A549 (cell line): ENCODE results near the gene ATP13A4.

ENCODE experiments used
- CEBPB ChIP-seq, 2 experiments: fragments of >200 bp in 1 of 2; sonication (Bioruptor Twin) in 1 of 2; formaldehyde crosslinking in 1 of 2; IDR thresholded peaks; 2 replicates each; pipeline ENCODE4 v1.6.1; 2012 to 2016
- CHD4 ChIP-seq: fragments of 200-600 bp; sonication (generic); IDR thresholded peaks from 2 replicates; pipeline ENCODE4 v1.6.1; 2016; ENCODE audit warnings: antibody characterized with exemption, mild to moderate bottlenecking, borderline replicate concordance
- CTCF ChIP-seq: fragments of >200 bp; sonication (Bioruptor Twin); formaldehyde crosslinking; IDR thresholded peaks from 3 replicates; pipeline ENCODE4 v1.5.1; 2016
- EP300 ChIP-seq, 2 experiments: fragments of >200 bp; sonication (Bioruptor Twin); formaldehyde crosslinking; IDR thresholded peaks; 2 replicates in 1 of 2; 3 replicates in 1 of 2; pipeline ENCODE4 v1.6.1; 2016 to 2017
- ESRRA ChIP-seq: fragments of 150-350 bp; IDR thresholded peaks from 2 replicates; pipeline ENCODE4 v1.6.1; 2014; ENCODE audit warnings: mild to moderate bottlenecking, low read length, borderline replicate concordance
- HOXA7 ChIP-seq: fragments of 250-450 bp; sonication (Bioruptor Pico); IDR thresholded peaks from 2 replicates; pipeline ENCODE4 v1.5.0; 2020; ENCODE audit warnings: mild to moderate bottlenecking, moderate library complexity
- JUNB ChIP-seq: fragments of >200 bp; sonication (Bioruptor Twin); formaldehyde crosslinking; IDR thresholded peaks from 2 replicates; pipeline ENCODE4 v1.6.1; 2016
- MAX ChIP-seq: IDR thresholded peaks from 2 replicates; pipeline ENCODE4 v1.6.1; 2012
- MYC ChIP-seq: IDR thresholded peaks from 2 replicates; pipeline ENCODE4 v1.6.1; 2012; ENCODE audit warnings: mild to moderate bottlenecking, inconsistent platforms, low read length, improper control_type of control experiment, borderline replicate concordance
- POLR2A ChIP-seq: IDR thresholded peaks from 2 replicates; pipeline ENCODE4 v1.6.1; 2012; ENCODE audit warnings: mild to moderate bottlenecking, low read length
- POLR2AphosphoS2 ChIP-seq: conservative IDR thresholded peaks from 2 replicates; pipeline ENCODE4 v1.6.1; 2012; ENCODE audit warnings: low read length, improper control_type of control experiment, inconsistent platforms
- RAD21 ChIP-seq, 2 experiments: fragments of >200 bp in 1 of 2; sonication (Bioruptor Twin) in 1 of 2; formaldehyde crosslinking in 1 of 2; IDR thresholded peaks in 1 of 2; conservative IDR thresholded peaks in 1 of 2; 2 replicates in 1 of 2; 3 replicates in 1 of 2; pipeline ENCODE4 v1.6.1; 2012 to 2018; ENCODE audit warnings: inconsistent platforms in 1 of 2
- RFX5 ChIP-seq: fragments of 450-650 bp; IDR thresholded peaks from 2 replicates; pipeline ENCODE4 v1.7.1; 2014; ENCODE audit warnings: antibody characterized with exemption, mild to moderate bottlenecking, moderate library complexity
- RNF2 ChIP-seq: fragments of 200-600 bp; sonication (generic); IDR thresholded peaks from 2 replicates; pipeline ENCODE4 v1.6.1; 2016; ENCODE audit warnings: low read depth, mild to moderate bottlenecking, antibody characterized with exemption, moderate library complexity, borderline replicate concordance

GRCh38 chr3:193545304-193545703, 9.4 kb downstream of the ATP13A4 start:
- TF ChIP-seq CTCF (no peak), POLR2A (no peak), POLR2AphosphoS2 (no peak), RAD21 (conservative IDR thresholded peaks at IDR 0.05 in 1 of 2, IDR thresholded peaks at IDR 0.05 in 1 of 2) (no peak), MYC (no peak), ESRRA (no peak), CHD4 (no peak), MAX (no peak), RNF2 (no peak), HOXA7 (CRISPR knock-in tag) (no peak), JUNB (no peak), EP300 (IDR thresholded peaks at IDR 0.05) (no peak), CEBPB (IDR thresholded peaks at IDR 0.05) (no peak), RFX5 (no peak)
